ENCODE measurements around the gene CSE1L. TPM values are rescaled to one million over a fixed set of nuclear protein-coding genes. Genes with fewer than 3 reads are reported as not detected.

CSE1L gene
- total and polyA plus RNA-seq, 2 donors from 2014 or later, result 32.4 to 39.6 TPM

GRCh38 chr20:49091104-49091503 is 45.0 kb downstream of the CSE1L start:
- H3K4me3 ChIP-seq (ENCODE audit: low read length in 3 of 3), result no peak overlapping the region
- DNase-seq, result peak in 1 of 5 donors; percentile 39
- H3K27ac ChIP-seq (ENCODE audit: low read depth in 2 of 2, low read length in 2 of 2), result no peak overlapping the region
- no peak overlapping the region for H3K9ac ChIP-seq (ENCODE audit: low read length in 3 of 3)
- no peak for TF ChIP-seq CTCF (IDR thresholded peaks at IDR 0.05; ENCODE audit: borderline replicate concordance, extremely low read depth, insufficient read depth)
- intact Hi-C loops (cut with DNase I), result no loop called here
- no peaks in the 10 kb centered on the region for H3K4me1 ChIP-seq (ENCODE audit: control insufficient read depth in 2 of 3, insufficient read depth in 2 of 3, low read depth in 1 of 3, low read length in 3 of 3)
- H3K9me3 ChIP-seq (ENCODE audit: control insufficient read depth in 2 of 3, insufficient read depth in 1 of 3, low read length in 3 of 3), result no peaks in the 10 kb centered on the region
- peaks cover 20 to 54% (median 26%) of the 10 kb centered on the region in 3 donors for H3K36me3 ChIP-seq (ENCODE audit: control insufficient read depth in 2 of 3, insufficient read depth in 3 of 3, low read length in 3 of 3)
- no peak for FAIRE-seq
- no peaks in the 10 kb centered on the region for H3K27me3 ChIP-seq (ENCODE audit: control insufficient read depth, insufficient read depth, low read length)

DNA sequence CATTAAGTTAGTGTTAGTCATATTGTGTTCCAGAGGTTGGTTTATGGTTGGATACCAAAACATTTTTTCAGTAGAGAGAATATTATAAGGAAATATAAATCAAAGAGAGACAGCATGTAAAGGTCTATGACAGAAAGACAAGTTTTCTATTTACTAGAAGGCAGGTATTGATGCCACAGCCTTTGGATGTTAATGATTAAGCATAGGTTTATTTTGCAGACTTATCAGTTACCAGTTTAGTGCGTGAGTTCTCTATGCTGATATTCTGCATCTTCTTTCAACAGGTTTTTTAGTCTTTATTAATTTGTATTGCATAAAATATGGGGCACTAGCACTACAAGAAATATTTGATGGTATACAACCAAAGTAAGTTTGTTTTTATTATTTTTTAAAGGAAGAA is 45.6 kb downstream of the CSE1L start:
- Histone ChIP-seq H3K36me3 (ENCODE audit: control insufficient read depth in 2 of 3, insufficient read depth in 3 of 3, low read length in 3 of 3) (peaks cover 17 to 55% (median 29%) of the 10 kb centered on the region in 3 donors), H3K9ac (ENCODE audit: low read length in 3 of 3) (no peak overlapping the region), H3K4me3 (ENCODE audit: low read length in 3 of 3) (no peak overlapping the region), H3K9me3 (ENCODE audit: control insufficient read depth in 2 of 3, insufficient read depth in 1 of 3, low read length in 3 of 3) (no peaks in the 10 kb centered on the region), H3K27me3 (ENCODE audit: control insufficient read depth, insufficient read depth, low read length) (no peaks in the 10 kb centered on the region), H3K4me1 (ENCODE audit: control insufficient read depth in 2 of 3, insufficient read depth in 2 of 3, low read depth in 1 of 3, low read length in 3 of 3) (no peaks in the 10 kb centered on the region), H3K27ac (ENCODE audit: low read depth in 2 of 2, low read length in 2 of 2) (no peak overlapping the region)
- DNase-seq (no peak), FAIRE-seq (no peak)
- intact Hi-C loops (cut with DNase I), result no loop called here
- no peak for TF ChIP-seq CTCF (IDR thresholded peaks at IDR 0.05; ENCODE audit: borderline replicate concordance, extremely low read depth, insufficient read depth)

- intact Hi-C loops (cut with DNase I), result no loop called here
- Histone ChIP-seq H3K27me3 (ENCODE audit: control insufficient read depth, insufficient read depth, low read length) (no peaks in the 10 kb centered on the region), H3K36me3 (ENCODE audit: control insufficient read depth in 2 of 3, insufficient read depth in 3 of 3, low read length in 3 of 3) (peaks cover 9 to 29% (median 16%) of the 10 kb centered on the region in 3 donors), H3K27ac (ENCODE audit: low read depth in 2 of 2, low read length in 2 of 2) (no peak overlapping the region), H3K4me3 (ENCODE audit: low read length in 3 of 3) (no peak overlapping the region), H3K9ac (ENCODE audit: low read length in 3 of 3) (no peak overlapping the region), H3K9me3 (ENCODE audit: control insufficient read depth in 2 of 3, insufficient read depth in 1 of 3, low read length in 3 of 3) (no peaks in the 10 kb centered on the region), H3K4me1 (ENCODE audit: control insufficient read depth in 2 of 3, insufficient read depth in 2 of 3, low read depth in 1 of 3, low read length in 3 of 3) (peaks cover 0 to 3% (median 0%) of the 10 kb centered on the region in 3 donors)
- FAIRE-seq (no peak), DNase-seq (peak in 1 of 5 donors; percentile 34)
- TF ChIP-seq CTCF (IDR thresholded peaks at IDR 0.05; ENCODE audit: borderline replicate concordance, extremely low read depth, insufficient read depth), result no peak
These were observed 50.2 kb downstream of the CSE1L start for GRCh38 chr20:49096203-49096730.

DNA sequence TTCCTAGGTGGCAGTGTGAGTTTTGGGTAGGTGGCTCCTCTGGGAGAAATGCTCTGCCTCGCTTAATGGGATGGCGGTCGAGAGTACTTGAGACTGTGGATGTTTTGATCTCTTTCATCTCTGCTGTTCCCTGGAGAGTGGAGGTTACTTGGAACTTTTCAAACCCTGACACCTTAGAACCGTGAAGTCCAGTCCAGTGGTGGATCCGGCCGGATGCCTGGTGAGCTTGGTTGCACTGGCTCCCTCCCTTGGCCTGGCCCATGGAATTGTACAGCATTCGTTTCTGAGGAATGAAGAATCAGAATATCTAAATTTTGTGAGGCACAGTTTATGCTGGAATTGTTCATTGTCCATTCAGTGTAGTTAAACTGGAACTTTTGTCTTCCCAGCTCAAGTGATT is 51.0 kb downstream of the CSE1L start:
- Histone ChIP-seq H3K36me3 (ENCODE audit: control insufficient read depth in 2 of 3, insufficient read depth in 3 of 3, low read length in 3 of 3) (peaks cover 9 to 29% (median 17%) of the 10 kb centered on the region in 3 donors), H3K27ac (ENCODE audit: low read depth in 2 of 2, low read length in 2 of 2) (no peak overlapping the region), H3K4me3 (ENCODE audit: low read length in 3 of 3) (no peak overlapping the region), H3K9ac (ENCODE audit: low read length in 3 of 3) (no peak overlapping the region), H3K27me3 (ENCODE audit: control insufficient read depth, insufficient read depth, low read length) (no peaks in the 10 kb centered on the region), H3K4me1 (ENCODE audit: control insufficient read depth in 2 of 3, insufficient read depth in 2 of 3, low read depth in 1 of 3, low read length in 3 of 3) (peaks cover 0 to 3% (median 0%) of the 10 kb centered on the region in 3 donors), H3K9me3 (ENCODE audit: control insufficient read depth in 2 of 3, insufficient read depth in 1 of 3, low read length in 3 of 3) (no peaks in the 10 kb centered on the region)
- no peak for TF ChIP-seq CTCF (IDR thresholded peaks at IDR 0.05; ENCODE audit: borderline replicate concordance, extremely low read depth, insufficient read depth)
- DNase-seq (no peak), FAIRE-seq (no peak)
- intact Hi-C loops (cut with DNase I), result no loop called here

All from kidney (tissue), 14 donors.